T-helper 1 cell treated with Interleukin-12 subunit alpha and Interleukin-12 subunit beta and Interleukin-4 antibody, amounts not matched to agents 30 μg/mL and 1 μg/mL, for 36 hours (primary cell): ENCODE results near the gene C1QTNF6.

ENCODE experiments used
- H3K27ac Mint-ChIP-seq: one replicate; pipeline ENCODE4 v1.8.0; 2021; ENCODE audit warnings: mild to moderate bottlenecking, mixed read lengths
- H3K27me3 Mint-ChIP-seq: one replicate; pipeline ENCODE4 v1.8.0; 2021; ENCODE audit warnings: low read depth, mixed read lengths
- H3K36me3 Mint-ChIP-seq: one replicate; pipeline ENCODE4 v1.8.0; 2021; ENCODE audit warnings: low read depth, mixed read lengths
- H3K4me1 Mint-ChIP-seq: one replicate; pipeline ENCODE4 v1.8.0; 2021; ENCODE audit warnings: low read depth, mixed read lengths
- H3K4me3 Mint-ChIP-seq: one replicate; pipeline ENCODE4 v1.8.0; 2021; ENCODE audit warnings: mild to moderate bottlenecking, moderate library complexity, mixed read lengths
- H3K9me3 Mint-ChIP-seq: one replicate; pipeline ENCODE4 v1.8.0; 2021; ENCODE audit warnings: mixed read lengths

The C1QTNF6 gene

DNA sequence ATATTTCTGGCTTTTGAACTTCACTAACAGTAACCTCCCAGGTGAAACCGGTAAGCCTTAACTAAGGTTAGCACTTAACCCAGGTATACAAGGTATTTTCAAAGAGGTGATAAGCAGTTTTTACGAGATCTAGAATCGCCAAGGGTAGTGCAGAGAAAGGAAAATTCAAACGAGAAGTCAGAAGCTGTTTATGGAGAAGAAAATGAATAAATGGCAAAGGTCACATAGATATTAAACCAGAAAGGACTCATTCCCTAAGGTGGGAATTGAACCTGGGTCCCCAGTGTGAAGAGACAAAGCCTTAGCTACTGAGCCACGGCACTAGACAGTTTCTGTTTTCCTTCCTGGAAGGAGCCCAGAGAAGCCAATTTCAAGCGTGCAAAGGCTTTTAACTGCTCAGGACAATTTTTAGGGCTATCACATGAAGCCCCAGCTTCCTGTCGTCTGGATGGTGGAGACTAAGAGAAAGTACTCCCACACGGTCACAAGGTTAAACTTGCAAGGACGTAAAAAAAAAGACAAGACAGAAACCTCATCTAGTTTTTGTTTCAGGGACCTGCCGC lies 5.7 kb upstream of the C1QTNF6 start:
- H3K27me3 Mint-ChIP-seq = no peaks in the 10 kb centered on the region
- peaks cover 6% of the 10 kb centered on the region for H3K36me3 Mint-ChIP-seq
- H3K4me1 Mint-ChIP-seq = peaks cover 39% of the 10 kb centered on the region
- H3K4me3 Mint-ChIP-seq = peak overlapping the region; percentile 38
- H3K27ac Mint-ChIP-seq = peak overlapping the region; percentile 73
- no peaks in the 10 kb centered on the region for H3K9me3 Mint-ChIP-seq

DNA sequence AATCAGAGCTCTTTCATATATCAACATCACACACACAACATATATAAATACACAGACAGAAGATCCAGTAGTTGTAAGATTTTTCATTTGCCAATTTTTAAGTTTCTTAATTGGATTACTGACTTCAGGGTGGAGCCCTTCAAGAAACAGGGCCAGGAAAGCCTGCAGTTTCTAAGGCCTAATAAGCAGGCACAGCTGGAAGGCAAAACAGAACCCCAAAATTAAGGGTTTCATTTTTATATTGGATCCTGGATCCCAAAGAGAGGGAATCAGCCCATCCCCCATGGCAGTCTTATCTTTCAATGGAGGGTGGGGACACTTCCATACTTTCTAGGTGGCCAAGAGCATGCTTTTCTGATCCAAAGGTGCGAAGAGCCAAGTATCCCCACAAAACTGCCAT lies 4.7 kb upstream of the C1QTNF6 start:
- Mint-ChIP-seq H3K36me3 (peaks cover 6% of the 10 kb centered on the region), H3K27ac (no peak overlapping the region), H3K27me3 (no peaks in the 10 kb centered on the region), H3K4me1 (peaks cover 35% of the 10 kb centered on the region), H3K9me3 (no peaks in the 10 kb centered on the region), H3K4me3 (no peak overlapping the region)

DNA sequence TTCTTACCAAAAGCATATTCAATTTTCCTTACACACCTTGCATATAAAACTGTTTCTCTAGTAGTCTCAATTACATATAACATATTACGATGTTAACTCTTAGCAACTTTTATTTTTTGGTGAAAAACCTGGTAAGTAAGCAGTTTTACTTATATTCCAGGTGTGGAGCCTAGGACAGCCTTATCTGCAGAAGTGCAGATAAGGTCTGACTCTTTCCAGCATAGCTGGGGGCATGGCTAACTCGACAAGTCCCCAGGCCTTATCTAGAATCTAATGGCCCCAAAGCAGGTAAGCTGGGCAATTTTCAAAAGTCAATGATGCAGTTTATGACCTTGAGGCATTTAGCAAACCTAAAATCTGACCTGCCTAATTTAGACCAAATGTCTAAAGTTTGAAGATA lies 4.2 kb upstream of the C1QTNF6 start:
- H3K36me3 Mint-ChIP-seq = peaks cover 6% of the 10 kb centered on the region
- H3K27ac Mint-ChIP-seq = no peak overlapping the region
- H3K4me3 Mint-ChIP-seq = no peak overlapping the region
- H3K27me3 Mint-ChIP-seq = no peaks in the 10 kb centered on the region
- no peaks in the 10 kb centered on the region for H3K9me3 Mint-ChIP-seq
- peaks cover 34% of the 10 kb centered on the region for H3K4me1 Mint-ChIP-seq

DNA sequence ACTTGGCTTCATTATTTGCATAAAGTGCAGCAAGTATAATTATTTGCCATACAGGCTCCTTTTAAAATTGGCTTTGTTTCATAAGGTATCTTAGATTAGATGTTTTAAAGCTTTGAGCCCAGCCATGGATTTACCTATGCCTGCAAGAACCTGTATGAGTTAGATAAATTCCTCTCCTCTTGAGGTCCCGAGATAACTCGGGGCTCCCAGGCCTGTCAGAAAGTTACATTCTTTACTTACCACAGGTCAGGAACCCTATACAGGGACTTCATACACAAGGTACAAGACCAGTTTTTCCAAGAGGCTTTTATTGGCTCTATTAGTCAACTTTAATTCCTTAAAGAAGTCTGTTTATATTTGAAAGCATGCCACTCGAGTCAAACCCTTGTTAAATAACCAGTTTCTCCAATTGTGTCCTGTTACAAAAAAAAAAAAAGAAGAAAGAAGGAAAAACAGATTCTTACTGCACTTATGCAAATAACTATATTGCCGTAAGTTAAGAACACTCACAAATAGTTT lies 2.3 kb upstream of the C1QTNF6 start:
- H3K27me3 Mint-ChIP-seq = no peaks in the 10 kb centered on the region
- H3K4me3 Mint-ChIP-seq = no peak overlapping the region
- H3K36me3 Mint-ChIP-seq = peaks cover 9% of the 10 kb centered on the region
- no peak overlapping the region for H3K27ac Mint-ChIP-seq
- H3K4me1 Mint-ChIP-seq = peaks cover 43% of the 10 kb centered on the region
- H3K9me3 Mint-ChIP-seq = no peaks in the 10 kb centered on the region

DNA sequence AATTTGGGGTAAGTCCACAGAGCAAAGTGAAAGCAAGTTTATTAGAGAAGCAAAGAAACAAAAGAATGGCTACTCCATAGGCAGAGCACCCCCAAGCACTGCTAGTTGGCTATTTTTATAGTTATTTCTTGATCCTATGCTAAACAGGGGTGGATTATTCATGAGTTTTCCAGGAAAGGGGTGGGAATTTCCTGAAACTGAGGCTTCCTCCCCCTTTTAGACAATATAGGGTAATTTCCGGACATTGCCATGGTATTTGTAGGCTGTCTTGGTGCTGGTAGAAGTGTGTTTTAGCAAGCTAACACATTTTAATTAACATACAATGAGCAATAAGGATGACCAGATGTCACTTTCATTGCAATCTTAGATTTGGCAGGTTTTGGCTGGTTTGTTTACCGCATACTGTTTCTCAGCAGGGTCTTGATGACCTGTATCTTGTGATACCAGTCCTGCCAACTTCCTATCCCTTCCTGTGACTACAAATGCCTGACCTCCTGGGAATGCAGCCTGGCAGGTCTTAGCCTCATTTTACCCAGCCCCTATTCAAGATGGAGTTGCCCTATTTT lies 937 bp upstream of the C1QTNF6 start:
- Mint-ChIP-seq H3K4me1 (peaks cover 35% of the 10 kb centered on the region), H3K9me3 (no peaks in the 10 kb centered on the region), H3K27ac (no peak overlapping the region), H3K36me3 (peaks cover 9% of the 10 kb centered on the region), H3K4me3 (no peak overlapping the region), H3K27me3 (no peaks in the 10 kb centered on the region)

DNA sequence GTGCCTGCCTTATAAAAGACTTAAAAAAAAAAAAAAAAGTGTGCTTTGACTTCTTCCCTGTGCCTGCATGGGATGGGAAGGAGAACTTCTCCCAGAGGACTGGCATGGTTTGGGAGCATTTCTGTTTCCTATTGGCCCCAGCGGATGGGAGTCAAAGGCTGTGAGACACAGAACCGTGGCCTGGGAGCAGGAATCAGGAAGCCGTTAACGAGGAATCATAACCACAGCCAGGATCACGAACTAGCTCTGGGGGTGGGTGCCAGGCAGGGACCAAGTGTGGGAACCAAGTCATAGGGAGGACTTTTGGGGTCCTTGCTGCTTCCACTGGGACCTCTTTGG lies 526 bp downstream of the C1QTNF6 start:
- Mint-ChIP-seq H3K4me3 (no peak overlapping the region), H3K4me1 (peaks cover 24% of the 10 kb centered on the region), H3K36me3 (peaks cover 6% of the 10 kb centered on the region), H3K27me3 (no peaks in the 10 kb centered on the region), H3K9me3 (no peaks in the 10 kb centered on the region), H3K27ac (no peak overlapping the region)

DNA sequence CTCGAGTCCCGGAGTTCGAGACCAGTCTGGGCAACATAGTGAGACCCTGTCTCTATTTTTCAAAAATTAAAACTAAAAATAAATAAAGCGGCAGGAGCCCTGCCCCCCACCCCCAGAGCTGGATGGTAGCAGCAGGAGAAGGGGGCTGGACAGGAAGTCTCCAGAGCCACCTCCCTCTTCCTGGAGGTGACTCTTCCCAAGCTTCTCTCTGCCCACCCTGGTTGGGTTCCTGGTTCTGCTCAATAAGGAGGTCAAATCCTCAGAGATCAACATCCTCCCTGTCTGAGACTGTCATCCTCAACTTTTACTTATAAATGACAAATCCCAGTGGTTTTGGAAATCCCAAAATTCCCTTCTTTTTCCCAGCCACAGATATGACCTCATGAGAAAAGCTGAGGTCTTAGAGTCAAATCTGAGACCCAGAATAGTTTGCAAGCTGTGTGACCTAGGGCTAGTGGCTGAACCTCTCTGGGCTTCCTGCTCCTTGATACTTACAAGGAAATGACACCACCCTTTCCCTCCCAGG lies 987 bp downstream of the C1QTNF6 start:
- Mint-ChIP-seq H3K36me3 (peaks cover 6% of the 10 kb centered on the region), H3K27ac (no peak overlapping the region), H3K9me3 (no peaks in the 10 kb centered on the region), H3K4me1 (peaks cover 24% of the 10 kb centered on the region), H3K27me3 (no peaks in the 10 kb centered on the region), H3K4me3 (no peak overlapping the region)

DNA sequence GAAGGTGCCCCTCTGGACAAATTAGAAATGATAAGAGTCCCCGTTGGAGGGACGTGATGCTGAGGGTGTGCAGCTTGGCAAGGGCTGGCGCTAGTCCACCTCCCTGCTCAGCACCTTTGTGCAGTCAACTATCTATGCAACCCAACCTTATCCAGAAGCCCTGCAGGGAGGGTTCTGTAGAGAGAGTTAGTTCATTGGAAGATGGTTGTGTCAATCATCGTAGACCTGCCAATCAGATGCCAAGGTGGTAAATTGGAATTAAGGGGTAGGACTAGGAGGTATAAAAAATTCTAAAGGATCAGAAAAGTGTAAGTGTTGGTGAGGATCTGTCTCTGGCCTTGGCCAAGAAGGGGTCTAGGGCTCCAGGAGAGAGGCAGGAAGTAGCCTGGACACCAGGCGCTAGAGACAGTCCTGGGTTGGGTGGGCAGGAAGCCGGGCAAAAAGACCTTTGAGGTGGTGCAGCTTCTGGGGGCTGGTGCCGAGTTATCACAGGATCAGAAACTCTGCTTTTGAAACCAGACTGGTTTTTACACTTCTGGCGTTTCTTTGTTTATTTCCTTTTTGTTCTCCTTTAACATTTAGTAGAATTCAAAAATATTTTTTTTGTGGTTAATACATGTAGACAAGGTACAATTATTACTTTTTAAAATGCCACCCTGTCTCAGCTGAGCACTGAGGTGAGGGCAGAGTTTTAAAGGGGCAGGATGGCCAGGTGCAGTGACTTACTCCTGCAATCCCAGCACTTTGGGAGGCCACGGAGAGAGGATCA lies 1.6 kb downstream of the C1QTNF6 start:
- Mint-ChIP-seq H3K27me3 (no peaks in the 10 kb centered on the region), H3K9me3 (no peaks in the 10 kb centered on the region), H3K4me1 (peaks cover 24% of the 10 kb centered on the region), H3K4me3 (peak overlapping the region; percentile 71), H3K27ac (peak overlapping the region; percentile 84), H3K36me3 (peaks cover 6% of the 10 kb centered on the region)

DNA sequence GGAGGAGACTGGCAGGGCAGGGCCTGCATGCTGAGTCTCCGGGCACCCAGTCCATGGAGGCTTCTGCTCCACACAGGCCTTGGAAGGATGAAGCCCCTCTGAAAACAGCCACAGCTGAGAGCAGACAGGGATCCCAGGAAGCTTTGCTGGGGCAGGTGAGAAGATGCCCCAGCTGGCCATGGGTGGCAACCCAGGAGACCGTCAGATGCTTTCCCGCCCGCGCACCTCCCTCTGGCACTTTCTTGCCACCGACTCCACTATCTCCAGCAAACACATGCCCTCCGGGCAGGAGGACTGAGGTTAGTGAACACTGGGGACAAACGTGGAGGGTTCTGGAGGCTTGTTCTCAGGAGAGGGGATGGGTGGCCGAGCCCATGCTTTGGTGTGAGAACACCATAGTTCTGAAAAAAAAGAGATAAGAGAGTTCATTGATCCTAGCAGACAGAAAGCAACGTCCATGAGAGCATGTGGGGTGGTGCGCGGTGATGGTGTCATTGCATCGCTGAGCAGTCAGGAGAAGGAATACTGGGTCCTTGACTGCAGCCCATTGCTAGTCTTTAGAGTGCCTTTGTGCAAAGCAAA lies 2.3 kb downstream of the C1QTNF6 start:
- Mint-ChIP-seq H3K36me3 (peaks cover 6% of the 10 kb centered on the region), H3K27me3 (no peaks in the 10 kb centered on the region), H3K4me3 (no peak overlapping the region), H3K9me3 (no peaks in the 10 kb centered on the region), H3K4me1 (peaks cover 24% of the 10 kb centered on the region), H3K27ac (no peak overlapping the region)

DNA sequence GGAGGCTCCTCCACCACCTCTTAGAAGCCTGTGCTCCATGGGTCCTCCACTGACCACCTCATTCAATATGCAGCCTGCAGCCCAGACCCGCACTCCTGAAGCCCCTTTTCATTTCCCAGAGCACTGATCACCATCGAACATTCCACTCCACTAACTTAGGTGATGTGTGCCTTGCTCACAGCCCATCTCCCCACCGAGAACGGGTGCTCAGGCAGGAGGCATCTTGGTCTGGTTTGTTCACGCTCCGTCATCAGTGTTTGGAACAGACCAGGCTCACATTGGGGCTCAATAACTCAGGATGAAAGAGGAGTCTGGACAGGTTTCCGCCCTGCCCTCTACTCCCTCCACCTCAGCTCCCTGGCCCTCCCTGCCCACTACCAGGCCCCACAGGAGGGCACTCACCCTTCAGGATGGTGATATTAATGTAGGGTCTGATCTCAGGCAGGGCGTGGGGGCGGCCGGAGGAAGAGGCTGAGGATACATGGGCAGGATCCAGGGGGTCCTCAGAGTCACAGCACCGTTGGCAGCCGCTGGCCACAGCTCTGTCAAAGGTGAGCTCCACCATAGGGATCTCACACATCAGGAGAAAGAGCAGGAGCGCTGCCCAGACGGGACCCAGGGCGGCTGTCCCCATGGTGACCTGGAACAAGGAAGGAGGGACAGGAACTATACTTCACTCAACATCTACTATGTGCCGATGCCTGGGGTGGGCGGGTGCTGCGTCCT lies 3.1 kb downstream of the C1QTNF6 start:
- H3K4me3 Mint-ChIP-seq = no peak overlapping the region
- H3K4me1 Mint-ChIP-seq = peaks cover 24% of the 10 kb centered on the region
- H3K36me3 Mint-ChIP-seq = peaks cover 3% of the 10 kb centered on the region
- H3K27ac Mint-ChIP-seq = no peak overlapping the region
- no peaks in the 10 kb centered on the region for H3K27me3 Mint-ChIP-seq
- no peaks in the 10 kb centered on the region for H3K9me3 Mint-ChIP-seq

DNA sequence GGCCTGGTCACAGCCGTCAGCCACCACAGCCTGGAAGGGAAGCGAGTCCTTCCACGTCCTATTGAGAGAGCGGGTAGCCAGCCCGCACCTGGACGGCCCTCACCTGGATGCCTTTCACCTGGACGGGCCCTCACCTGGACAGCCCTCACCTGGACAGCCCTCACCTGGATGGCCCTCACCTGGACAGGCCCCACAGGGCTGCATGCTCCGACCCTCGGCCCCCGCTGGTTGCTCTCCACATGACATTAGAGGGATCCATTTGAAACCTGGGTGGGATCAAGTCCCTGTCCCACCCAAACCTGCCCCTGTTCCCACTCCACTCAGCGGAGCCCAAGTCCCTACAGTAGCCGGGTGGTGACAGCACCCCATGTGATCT lies 3.7 kb downstream of the C1QTNF6 start:
- H3K4me1 Mint-ChIP-seq = peaks cover 22% of the 10 kb centered on the region
- no peak overlapping the region for H3K27ac Mint-ChIP-seq
- no peaks in the 10 kb centered on the region for H3K9me3 Mint-ChIP-seq
- no peaks in the 10 kb centered on the region for H3K27me3 Mint-ChIP-seq
- peaks cover 3% of the 10 kb centered on the region for H3K36me3 Mint-ChIP-seq
- no peak overlapping the region for H3K4me3 Mint-ChIP-seq

DNA sequence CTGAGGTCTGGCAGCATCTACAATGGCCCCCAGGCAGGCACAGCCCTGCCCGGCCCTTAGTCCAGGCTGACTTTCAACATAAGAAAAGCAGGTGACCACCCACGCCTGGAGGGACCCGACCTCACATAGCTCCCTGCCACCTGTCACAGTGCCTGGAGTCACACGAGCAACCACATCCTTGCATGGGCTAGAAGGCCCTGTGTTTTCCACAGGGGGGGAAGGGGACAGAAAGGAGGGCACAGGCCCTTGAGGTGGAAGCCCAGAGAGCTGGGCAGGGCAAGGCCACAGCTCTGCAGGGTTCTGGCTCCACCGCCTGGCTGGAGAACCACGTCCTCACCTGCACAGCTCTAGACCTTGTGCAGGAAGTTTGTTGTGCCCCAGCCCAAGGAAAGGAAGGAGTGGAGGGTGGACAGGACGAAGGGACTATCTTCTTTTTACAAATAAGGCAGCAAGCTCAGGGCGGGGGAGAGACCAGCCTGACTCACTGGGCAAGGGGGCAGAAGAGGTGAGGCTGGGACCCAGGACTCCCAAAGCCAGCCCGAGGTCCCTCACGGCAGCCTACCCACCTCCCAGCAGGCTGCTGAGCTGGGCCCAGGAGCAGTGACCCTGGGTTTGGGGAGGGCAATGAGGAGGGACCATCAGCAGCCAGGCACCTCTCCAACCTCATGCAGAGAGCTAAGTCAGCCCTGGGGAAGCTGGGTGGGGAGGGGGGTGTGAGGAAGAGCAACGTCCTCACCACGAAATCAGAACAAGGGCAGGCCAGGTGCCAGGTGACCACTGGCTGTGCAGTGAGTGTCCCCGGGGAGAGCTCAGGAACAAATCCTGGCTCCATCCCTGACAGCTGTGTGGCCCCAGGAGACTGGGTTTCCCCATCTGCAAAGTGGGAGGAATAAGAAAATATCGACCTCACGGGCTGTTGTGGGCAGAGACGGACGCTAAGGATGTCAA lies 4.3 kb downstream of the C1QTNF6 start:
- Mint-ChIP-seq H3K9me3 (no peaks in the 10 kb centered on the region), H3K27me3 (no peaks in the 10 kb centered on the region), H3K4me3 (no peak overlapping the region), H3K4me1 (peaks cover 18% of the 10 kb centered on the region), H3K36me3 (peaks cover 3% of the 10 kb centered on the region), H3K27ac (no peak overlapping the region)

DNA sequence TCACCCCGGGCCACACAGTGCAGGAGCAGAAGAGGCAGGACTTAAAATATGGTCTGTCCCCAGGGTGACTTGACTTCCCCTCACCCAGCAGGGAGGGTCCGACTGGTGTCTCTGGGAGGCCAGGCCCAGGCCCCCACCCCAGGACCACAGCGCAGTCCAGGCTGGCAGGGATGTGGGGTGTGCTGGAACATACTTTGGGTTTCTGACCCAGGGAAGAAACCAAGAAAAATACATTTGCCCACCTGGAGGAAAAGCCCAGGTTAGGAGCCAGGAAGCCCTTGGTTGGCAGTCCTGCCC lies 5.2 kb downstream of the C1QTNF6 start:
- no peak overlapping the region for H3K4me3 Mint-ChIP-seq
- peaks cover 3% of the 10 kb centered on the region for H3K36me3 Mint-ChIP-seq

More for the DNA sequence above, 5.2 kb downstream of the C1QTNF6 start:
- Mint-ChIP-seq H3K27me3 (peaks cover 3% of the 10 kb centered on the region), H3K27ac (no peak overlapping the region), H3K4me1 (peaks cover 16% of the 10 kb centered on the region), H3K9me3 (no peaks in the 10 kb centered on the region)
